Activated naive CD4-positive, alpha-beta T cell treated with Interleukin-2 at 50 U/mL for 16 hours (primary cell): ENCODE results near the gene CFHR4.
"Not testable (repeated sequence)": the region's sequence is repeated elsewhere in the genome, so short reads cannot be mapped to it uniquely, and the experiment has no call there.

Source experiments
- DNase-seq: peaks from one replicate; pipeline ENCODE4 v3.0.0-alpha.2; 2020

The CFHR4 gene

GRCh38 chr1:196887515-196888239 is at the start of gene CFHR4:
CFHR4 (plus strand) TSS chr1:196888052; CDS start chr1:196888151, 99 bp downstream.
- no peak for DNase-seq

GRCh38 chr1:196849613-196850492 is 38.0 kb upstream of the CFHR4 start:
- DNase-seq = not testable (repeated sequence)

GRCh38 chr1:196856053-196856452 is 31.8 kb upstream of the CFHR4 start:
- no peak for DNase-seq

- DNase-seq = no peak
These were observed 30.7 kb upstream of the CFHR4 start for GRCh38 chr1:196857188-196857587.

DNA sequence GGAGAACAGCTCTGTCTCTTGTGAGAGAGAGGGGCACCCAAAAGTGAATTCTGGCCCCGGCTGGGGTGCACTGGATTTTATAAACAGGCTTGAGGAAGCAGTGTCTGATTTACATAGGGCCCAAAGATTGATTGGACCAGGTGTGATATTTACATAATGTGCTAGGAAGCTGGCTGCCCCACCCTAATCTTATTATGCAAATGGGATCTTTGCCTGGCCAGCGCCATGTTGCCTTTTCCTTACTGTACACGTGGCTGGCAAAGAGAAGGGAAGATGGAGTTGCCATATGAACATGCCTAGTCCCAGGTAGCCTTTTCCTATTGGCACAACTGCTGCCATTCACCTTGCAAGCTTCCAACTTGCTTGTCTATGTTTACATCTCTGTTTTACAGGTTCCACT is 29.0 kb upstream of the CFHR4 start:
- DNase-seq = no peak

GRCh38 chr1:196860323-196860884 is 27.4 kb upstream of the CFHR4 start:
- DNase-seq = no peak

DNA sequence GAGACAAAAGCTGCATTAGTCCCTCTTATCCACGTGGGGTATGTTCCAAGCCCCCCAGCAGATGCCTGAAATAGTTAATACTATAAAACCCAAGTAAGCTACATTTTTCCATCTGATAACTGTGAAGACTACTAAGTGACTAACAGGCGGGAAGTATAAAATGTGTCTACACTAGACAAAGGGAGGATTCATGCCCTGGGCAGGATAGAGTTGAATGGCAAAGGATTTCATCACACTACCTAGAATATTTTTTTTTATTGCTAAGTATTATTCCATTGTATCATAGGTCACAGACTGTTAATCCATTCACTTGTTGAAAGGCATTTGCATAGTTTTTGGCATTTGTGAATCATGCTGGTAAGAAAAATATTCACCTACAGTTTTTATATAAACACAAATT is 26.4 kb upstream of the CFHR4 start:
- no peak for DNase-seq

DNA sequence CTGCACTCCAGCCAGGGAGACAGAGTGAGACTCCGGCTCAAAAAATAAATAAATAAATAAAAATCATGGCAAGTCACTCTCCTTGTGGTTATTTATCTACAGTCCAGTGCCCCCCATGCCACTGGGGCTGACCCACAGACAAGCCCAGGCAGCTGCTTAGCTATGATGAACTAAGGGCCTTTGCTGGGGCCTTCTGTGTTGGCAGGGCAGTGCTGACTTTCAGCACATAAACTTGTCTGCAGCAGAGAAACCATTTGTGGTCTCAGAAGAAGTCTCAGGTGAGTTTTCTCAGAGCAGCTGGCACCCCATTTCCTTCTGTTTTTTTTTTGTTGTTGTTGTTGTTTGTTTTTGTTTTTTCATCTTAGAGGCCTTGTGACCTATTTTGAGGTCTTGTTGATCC is 20.9 kb upstream of the CFHR4 start:
- DNase-seq = no peak

- DNase-seq = no peak
These were observed 14.5 kb upstream of the CFHR4 start for GRCh38 chr1:196873385-196873784.

DNA sequence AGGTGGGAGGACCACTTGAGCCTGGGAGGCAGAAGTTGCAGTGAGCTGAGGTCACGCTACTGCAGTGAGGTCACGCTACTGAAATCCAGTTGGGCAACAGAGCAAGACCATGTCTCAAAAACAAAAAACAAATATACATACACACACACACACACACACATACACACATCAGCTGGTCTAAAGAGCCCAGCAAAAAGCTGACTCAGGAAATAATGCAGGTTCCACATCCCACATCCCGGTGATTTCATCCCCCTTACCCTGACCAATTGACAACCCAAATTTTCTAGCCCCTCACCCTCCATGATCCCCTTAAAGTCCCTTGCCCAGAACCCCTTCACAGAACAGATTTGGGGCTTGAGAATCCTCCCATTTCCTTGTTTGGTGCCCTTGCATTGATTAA is 11.9 kb upstream of the CFHR4 start:
- no peak for DNase-seq

- no peak for DNase-seq
These were observed 9.9 kb upstream of the CFHR4 start for GRCh38 chr1:196877964-196878363.

DNA sequence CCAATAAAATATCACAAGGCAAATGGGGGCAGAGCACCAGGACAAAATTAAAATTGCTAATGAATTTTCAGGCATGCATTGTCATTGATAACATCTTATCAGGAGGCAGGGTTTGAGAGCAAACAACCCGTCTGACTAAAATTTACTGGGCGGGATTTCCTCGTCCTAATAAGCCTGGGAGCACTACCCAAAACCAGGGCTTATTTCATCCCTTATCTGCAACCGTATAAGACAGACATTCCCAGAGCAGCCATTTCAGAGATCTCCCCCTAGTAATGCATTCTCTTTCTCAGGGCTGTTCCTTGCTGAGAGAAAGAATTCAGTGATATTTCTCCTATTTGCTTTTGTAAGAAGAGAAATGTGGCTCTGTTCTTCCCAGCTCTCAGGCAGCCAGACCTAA is 1.3 kb upstream of the CFHR4 start:
- not testable (repeated sequence) for DNase-seq

GRCh38 chr1:196890668-196891067 is 2.8 kb downstream of the CFHR4 start:
- DNase-seq = no peak

GRCh38 chr1:196891251-196891650 is 3.4 kb downstream of the CFHR4 start:
- DNase-seq = no peak

GRCh38 chr1:196896355-196896754 is 8.5 kb downstream of the CFHR4 start:
- DNase-seq = no peak

GRCh38 chr1:196897158-196897828 is 9.4 kb downstream of the CFHR4 start:
- DNase-seq = no peak

GRCh38 chr1:196902344-196902743 is 14.5 kb downstream of the CFHR4 start:
- no peak for DNase-seq

DNA sequence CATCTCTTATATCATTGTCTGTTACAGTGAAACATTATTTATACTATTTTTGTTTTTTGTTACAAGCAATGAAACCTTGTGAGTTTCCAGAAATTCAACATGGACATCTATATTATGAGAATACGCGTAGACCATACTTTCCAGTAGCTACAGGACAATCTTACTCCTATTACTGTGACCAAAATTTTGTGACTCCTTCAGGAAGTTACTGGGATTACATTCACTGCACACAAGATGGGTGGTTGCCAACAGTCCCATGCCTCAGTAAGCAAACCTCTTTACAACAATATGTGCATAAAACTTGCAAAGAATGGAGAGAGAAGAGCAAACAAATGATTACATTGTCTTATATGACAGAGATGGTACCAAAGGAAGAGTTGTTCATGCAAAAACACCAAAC is 22.4 kb downstream of the CFHR4 start:
- DNase-seq = no peak

GRCh38 chr1:196912283-196912682 is 24.4 kb downstream of the CFHR4 start:
- not testable (repeated sequence) for DNase-seq

- DNase-seq = not testable (repeated sequence)
These were observed 39.0 kb downstream of the CFHR4 start for GRCh38 chr1:196926839-196927238.

GRCh38 chr1:196932853-196933252 is 45.0 kb downstream of the CFHR4 start:
- not testable (repeated sequence) for DNase-seq

- no peak for DNase-seq
These were observed 45.8 kb downstream of the CFHR4 start for GRCh38 chr1:196933531-196934189.

DNA sequence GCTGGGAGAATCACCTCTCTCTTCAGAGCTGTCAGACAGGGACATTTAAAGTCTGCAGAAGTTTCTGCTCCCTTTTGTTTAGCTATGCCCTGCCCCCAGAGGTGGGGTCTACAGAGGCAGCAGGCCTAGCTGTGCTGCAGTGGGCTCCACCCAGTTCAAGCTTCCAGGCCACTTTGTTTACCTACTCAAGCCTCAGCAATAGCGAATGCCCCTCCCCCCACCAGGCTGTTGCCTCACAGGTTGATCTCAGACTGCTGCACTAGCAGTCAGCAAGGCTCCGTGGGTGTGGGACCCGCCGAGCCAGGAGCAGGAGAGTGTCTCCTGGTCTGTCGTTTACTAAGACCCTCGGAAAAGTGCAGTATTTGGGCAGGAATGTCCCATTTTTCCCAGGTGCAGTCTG is 53.6 kb downstream of the CFHR4 start:
- not testable (repeated sequence) for DNase-seq
